HG03060 (cell line): Measurements from ENCODE around the gene AHNAK.
"Not testable (repeated sequence)": the region's sequence is repeated elsewhere in the genome, so short reads cannot be mapped to it uniquely, and the experiment has no call there.

ENCODE experiments used
- ATAC-seq: cut with Tn5 transposase; IDR thresholded peaks from one replicate; pipeline ENCODE4 v1.9.1; 2021; ENCODE audit warnings: low read depth, moderate number of reproducible peaks; ENCODE audit not compliant: unreplicated experiment

AHNAK gene

DNA sequence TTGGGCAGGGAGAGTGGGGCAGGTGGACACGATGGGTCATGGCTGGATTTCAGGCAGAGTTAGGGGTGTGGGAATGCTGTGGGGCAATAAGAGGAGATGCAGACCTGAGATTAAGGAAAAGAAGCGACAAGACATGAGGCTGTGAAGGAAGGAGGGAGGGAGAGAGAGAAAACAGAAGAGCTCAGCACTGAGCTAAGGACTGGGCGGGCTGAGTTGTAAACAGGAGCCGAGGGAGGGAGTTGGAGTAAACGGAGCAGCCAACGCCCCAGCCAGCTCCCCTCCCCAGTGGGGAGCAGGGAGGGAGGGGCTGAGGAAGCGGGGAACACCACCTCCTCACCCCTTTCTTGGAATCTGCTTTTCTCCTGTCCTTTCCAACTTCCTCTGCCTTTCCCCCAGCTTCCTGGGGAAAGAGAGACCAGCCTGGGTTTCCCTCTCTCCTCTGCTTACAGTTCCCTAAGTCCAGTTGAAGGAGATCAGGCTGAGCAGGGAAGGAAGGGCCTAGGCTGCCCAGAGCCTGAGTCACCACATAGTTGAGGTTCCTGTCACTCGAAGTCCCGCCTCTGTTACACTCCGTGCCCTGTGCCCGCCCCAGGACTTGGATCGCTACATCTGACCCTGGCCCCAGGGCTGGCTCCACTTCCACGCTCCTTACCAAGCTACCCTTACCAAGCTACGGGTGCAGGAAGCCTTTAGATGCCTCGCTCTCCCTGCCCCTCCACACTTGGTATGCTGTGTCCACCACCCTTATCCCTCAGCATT, 6.7 kb upstream of the AHNAK start:
- no peak for ATAC-seq

DNA sequence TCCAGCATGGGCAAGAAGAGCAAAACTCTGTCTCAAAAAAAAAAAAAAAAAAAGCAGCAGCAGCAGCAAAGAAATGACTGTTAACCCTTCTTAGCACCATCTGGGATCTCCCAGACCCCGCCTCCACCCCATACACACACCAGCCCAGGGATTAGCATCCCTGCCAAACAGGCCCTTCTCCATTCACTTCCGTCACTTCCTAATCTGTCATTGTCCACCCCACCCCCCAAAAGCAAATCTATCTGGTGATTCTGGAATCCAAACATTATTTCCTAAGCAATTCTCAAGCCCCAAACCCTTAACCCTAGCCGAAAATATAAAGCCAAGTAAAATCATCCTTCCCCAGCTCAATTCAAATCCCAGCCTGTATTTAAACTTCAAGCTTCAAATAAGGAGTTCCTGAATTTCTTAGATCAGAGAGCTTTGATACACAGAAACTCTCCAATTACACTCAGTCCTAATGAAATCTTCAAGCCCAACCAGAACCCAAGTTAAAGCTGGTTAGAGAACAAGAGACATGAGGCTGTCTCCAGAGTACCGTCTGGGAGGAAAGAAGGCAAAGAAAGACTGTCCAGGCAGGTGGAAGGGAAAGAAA, 6.0 kb upstream of the AHNAK start:
- no peak for ATAC-seq

- ATAC-seq = not testable (repeated sequence)
These were observed 3.9 kb upstream of the AHNAK start for GRCh38 chr11:62550478-62550877.

DNA sequence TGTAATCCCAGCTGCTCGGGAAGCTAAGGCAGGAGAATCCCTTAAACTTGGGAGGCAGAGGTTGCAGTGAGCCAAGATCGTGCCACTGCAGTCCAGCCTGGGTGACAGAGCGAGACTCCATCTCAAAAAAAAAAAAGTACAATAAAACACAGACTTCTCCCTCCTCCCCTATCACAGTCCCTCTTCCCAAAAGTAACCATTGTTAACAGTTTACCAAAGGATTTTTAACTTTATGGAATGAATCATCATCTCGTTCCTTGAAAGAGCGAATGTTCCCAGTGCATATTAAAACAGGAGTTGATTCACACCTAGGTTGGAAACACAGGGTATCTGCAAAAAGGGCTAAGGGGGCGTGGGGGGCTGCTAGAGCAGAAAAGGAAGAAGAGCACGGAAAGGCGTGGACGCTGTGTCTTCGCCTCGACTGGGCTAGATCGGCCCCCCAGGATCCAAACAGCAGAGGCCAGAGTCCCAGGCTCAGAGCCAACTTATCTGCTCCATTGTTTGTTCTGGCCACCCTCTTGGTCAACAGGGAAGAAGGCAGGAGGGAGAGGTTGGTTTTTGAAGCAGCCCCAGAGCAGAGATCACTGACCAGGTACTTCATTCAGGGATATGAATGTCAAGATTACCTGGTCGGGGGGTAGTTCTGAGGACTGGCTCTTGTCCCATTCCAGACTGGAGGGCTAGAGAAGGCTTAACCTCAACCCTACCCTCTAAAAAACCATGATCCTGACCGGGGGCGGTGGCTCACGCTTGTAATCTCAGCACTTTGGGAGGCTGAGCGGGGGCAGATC, 2.1 kb upstream of the AHNAK start:
- no peak for ATAC-seq

GRCh38 chr11:62547691-62548281, 1.2 kb upstream of the AHNAK start:
- ATAC-seq = no peak

GRCh38 chr11:62546929-62547625, 471 bp upstream of the AHNAK start:
- ATAC-seq = no peak

DNA sequence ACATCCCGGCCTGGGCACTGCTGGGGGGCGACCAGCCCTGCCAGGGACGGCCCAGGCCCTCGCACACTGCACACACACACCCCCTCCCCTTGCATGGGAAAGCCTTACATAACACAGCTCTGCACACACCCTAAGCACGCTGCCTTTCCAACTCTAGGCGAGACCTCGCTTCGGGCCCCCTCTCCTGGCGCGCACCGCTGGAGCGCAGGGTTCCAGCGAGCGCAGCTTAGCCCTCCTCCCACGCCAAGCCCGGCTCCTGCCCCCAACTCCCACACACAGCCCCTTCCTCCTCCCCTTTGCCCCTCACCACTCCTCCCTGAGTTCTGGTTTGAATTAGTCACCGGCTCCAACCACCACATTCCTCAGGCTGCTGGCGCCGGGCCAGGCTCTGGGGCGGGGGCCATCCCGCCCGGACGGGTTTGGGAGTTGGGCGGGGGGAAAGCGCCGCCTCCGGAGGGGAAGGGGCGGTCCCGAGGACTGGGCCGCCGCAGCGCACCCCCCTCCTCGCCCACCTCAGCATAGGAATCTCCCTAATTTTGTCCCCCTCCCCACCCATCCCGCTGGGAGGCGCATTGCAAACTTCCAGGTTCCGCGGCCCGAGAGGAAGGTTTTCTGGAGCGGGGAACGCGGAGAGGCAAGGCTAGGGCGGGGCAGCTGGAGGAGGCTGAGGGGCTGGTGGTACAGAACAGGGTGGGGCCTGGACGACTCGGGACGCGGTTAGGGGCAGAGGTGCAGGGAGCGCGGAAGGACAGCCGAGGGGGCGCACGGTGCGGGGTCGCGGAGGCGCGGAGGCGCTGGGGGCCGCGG, 966 bp downstream of the AHNAK start:
- no peak for ATAC-seq

DNA sequence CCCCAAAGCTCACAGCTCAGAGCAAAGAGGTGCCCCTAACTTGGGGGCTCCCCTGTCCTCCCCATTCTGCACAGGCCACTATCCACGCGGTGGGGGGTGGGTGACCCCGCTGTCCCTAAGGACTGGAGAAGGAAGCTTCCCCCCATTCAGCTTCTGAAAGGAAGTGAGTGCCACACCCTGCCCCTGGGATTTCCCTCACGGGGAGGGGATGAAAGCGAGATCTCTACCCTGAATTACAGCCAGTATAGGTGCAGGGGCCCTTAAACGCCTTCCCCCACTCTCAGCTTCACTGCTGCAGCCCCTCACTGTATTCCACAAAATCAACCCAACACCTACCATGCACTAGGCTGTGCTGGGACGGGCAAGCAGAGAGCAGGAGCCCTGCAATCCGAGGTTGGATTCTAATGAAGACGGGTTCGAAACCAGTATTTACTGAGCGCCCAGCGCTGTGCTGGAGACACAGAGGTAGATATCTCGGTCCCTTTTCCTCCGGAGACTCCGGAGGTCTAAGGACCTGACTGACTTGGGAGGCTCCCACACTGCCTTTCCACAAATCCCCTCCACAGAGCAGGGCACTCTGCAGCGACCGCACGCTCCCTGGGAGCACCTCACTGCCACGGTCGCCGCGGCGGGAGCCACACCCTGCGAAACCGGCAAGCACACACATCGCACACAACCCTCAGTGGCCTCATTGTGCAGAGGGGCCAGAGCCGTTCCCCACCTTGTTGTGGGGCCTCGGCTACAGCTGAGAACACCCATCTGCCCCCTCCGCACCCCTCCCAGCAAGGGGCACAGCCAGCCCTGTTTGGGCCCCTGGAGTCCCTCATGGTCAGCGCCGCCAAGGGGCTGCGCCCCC, 1.8 kb downstream of the AHNAK start:
- ATAC-seq = no peak

DNA sequence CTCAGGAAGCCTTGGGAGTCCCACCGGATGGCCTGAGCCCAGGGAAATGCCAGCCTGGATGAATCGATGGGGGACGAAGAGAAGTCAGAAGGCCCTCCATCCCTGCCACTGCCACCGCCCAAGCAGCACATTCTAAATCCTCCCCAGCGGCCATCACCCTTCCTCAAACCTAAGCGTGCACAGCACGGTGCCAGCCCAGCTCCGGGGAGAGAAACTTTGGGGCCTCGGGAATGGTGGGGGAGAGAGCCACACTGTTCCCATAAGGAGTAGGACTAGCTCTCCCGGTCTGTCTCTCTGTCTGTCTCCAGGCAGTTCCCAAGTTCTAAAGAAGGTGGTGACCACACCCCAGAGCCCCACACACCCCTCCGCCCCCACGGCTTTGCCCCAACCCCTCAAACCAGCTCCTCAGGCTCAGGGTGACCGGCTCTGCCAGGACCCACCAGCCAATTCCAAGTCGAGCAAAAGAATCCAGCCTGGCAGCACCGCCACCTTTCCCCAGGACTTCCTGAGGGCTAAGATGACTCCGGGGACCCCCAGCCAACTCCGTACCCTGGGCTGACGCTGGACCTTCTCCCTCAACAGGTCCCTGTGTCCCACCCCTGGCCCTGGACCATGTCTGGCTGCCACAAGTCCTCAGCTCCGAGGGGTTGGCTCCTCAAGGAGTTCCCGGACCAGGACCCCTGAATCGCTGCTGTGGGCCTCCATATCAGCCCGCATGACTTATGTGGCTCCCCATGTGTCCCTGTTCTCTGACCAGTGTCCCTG, 2.7 kb downstream of the AHNAK start:
- ATAC-seq = no peak

DNA sequence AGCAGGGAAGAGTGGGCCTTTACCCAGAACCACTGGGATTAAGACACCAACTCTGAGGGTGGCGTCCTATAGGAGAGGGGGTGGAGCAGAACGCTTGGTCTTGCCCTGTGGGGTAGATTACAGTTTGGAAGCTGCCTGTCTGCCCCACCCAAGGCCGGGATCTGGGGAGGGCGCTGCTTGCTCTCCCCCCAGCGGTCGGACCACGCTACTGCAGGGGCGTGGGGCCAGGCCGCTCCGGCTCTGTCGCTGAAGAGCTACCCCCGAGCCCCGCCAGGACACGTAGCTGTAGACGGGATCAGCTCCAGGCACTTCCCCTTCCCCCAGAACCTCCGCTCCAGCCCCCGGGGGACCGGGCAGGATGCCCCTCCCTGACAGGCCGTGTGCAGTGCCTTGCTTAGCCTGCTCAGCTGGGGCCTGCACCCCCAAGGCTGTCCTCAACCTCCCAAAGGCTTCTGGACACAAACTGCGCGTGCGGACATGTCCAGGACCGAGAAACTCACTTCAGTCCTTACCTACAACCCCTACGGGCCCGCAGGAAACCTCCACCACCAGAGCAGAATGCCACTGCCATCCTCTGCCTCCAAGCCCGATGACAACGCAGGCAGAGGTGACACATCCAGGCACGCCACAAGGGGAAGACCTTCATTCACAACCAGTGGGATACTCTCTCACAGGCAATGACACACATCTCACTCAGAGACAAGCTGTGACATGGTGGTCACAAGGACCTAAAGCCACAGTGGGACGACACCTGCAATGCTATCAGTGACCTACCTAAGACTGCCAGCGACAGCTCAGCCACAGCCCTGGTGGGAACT, 3.6 kb downstream of the AHNAK start:
- no peak for ATAC-seq

DNA sequence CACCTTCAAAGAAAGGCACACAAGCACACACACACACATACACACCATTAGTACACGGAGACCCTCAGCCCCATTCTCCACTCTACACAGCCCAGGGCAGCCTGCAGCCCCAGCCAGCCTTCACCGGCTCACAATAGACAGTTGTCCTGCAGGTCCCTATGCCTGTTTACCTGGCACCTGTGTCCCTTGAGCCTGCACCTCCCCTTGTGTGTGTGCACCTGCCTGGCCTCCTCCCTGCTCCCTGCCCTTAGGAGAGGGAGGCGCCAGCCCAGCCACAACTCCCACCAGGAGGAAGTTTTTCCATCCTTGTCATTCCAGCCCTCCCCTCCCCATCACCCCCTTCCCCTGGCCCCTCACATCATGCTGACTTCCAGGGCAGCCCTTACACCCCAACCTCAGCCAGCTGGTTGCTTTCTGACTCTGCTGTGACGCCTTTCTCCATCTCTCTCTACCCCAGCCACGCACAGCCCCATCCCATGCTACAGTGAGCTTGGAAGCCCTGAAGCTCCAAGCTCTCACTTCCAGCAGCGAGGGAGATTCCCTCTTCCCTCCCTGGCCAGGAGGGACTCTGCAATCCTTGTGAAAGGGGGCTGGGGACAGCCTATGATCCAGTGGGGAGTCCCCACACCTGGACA, 4.4 kb downstream of the AHNAK start:
- no peak for ATAC-seq

DNA sequence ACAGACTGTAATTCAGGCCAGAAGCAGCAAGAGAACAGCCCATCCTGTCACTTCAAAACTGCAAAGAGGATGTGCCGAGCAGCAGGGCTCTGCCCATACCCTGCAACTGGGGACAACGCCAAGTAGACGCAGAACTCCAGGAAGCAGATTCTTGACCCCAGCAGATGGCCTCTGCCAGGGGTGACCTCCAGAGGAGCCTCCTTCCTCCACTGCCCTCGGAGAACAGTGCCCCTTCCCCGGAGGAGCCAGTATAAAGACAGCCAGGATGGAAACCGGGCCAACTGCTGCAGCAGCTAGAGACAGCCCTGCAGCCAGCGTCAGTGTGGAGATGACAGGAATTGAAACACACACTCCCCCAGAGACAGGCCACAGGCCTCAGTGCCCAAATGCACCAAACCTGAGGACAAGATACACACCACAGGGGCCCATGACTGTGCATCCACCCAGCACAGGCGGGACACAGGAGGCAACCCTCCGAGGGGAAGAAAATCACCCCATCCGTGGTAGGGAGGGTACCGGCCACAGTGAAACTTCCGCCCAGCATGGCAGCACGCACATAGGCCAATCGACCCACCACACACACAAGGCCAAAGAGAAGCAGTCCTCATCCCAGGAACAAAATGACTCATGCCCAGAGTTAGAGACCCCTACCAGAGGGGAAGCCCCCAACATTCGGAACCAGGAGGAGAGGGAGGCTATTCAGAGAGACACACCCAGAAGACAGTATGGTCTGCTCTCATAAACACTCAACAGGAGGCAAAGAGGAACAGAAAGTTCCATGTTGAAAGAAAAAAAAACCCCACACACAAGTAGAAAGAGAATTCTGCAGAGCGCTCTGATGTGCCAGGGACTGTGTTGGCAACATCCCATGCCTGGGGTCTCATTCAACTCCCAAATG, 5.6 kb downstream of the AHNAK start:
- peak; percentile 32 for ATAC-seq

GRCh38 chr11:62539238-62539925, 7.2 kb downstream of the AHNAK start:
- ATAC-seq = no peak

GRCh38 chr11:62538470-62539237, 8.0 kb downstream of the AHNAK start:
- no peak for ATAC-seq
